Activated T-cell treated with anti-CD3 and anti-CD28 coated beads for 48 hours (primary cell): Measurements from ENCODE around the gene CD27.
"Not testable (repeated sequence)": the region's sequence is repeated elsewhere in the genome, so short reads cannot be mapped to it uniquely, and the experiment has no call there.

Experiments
- DNase-seq: peaks from one replicate; pipeline ENCODE4 v3.0.0-alpha.2; 2020; ENCODE audit warnings: low read depth

Gene CD27

DNA sequence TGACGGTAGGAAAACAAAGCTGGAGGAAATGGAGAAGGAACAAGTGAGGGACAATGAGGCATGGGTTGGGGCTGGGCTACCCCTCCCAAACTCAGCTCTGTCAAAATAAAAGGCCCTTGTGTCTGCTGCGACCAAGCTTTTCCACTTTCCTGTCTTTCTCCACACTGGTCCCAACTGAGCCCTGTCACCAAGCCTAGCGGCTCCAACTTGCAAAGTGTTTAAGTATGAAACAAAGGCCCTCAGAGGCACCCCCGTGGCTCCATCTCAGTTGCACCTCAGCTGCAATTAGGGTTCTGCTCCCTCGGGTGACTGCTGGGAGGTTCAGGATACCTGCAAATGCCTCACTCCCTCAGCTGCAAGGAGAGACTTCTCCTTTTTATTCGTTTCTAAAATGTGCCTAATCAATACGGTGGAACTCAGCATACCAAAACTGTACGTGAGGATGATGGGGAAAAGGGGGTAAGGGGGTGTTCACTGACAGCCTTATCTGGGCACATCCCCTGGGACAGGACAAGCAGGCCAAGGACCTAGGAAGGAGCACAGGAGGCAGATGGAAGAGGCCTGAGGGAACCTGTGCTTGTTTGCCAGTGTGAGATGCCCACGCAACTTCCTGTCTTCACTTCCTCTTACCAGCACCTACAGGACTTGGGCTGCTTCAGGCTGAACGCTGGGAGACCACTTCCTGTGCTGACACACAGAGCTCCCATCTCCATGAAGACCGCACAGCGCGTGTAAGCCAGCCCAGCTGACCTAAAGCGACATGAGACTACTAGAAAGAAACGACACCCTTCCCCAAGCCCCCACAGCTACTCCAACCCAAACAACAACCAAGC lies 16.9 kb downstream of the CD27 start:
- DNase-seq = peak; percentile 76

DNA sequence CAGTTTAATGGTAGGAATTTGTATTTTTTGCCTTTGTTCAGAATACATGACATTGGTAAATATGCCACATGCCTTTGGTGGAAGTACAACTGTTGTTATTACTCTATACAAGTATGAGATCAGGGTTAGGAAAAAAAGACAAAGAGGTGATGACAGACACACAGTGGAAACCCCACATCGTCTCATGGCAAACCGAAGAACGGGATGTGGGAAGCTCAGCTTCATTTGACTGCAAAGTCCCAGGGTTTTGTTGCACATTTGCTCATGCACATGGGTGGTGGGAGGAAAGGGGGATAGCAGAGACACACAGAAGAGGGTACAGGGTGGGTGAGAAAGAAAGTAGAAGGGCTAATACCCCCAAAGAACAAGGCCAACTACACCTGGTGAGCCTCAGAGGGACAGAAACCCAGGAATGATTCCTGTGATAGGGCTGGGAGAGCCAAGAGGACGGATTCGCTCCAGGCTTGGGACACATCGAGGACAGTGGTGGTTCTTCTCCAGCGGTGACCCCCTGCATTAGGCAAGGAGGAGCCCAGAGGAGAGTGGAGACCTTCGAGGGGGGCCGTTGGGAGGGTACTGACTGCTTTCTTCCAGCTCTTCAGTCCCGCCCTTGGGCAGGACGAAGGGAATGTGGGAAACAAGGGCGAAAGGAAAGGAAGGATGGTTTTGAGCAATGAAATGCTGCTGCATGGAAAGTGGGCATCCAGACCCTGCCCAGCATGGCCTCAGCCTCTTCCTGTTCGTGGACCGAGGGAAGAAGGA lies 17.7 kb downstream of the CD27 start:
- no peak for DNase-seq

DNA sequence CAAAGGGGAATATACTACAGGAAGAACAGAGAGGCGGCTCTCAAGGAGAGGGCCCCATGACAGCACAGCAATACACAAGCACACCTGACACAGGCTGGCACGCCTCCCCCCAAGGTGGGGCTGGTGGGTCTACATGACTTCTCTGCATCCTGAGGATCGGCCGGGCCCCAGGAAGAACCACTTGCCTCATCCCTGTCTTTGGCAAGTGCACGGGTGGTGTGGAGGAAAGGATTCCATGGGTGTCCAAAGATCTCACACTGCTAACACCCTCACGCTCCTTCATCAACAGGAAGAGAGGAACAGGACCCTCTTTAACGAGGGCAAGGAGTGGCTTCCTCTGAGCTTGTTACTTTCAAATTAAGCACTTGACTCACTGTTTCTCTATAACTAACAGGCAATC lies 18.5 kb downstream of the CD27 start:
- no peak for DNase-seq

DNA sequence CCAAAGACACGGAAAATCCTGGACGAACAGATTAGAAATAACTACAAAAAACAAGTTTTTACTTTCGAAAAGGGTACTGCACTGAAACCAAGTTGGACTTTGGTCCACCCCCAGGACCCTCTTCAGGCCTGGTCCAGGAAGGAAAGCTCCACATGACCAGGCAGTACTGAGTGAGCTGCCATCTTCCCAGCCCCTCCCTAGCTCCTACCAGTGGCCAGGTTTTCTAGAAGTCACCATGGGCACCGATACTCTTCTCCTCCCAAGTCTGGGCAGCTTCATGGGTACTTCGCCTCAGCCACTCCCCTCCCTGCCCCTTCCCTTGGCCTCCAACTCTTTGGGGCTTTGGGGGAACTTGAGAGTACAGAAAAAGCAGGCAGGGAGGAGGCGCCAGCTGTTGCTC lies 19.1 kb downstream of the CD27 start:
- no peak for DNase-seq

DNA sequence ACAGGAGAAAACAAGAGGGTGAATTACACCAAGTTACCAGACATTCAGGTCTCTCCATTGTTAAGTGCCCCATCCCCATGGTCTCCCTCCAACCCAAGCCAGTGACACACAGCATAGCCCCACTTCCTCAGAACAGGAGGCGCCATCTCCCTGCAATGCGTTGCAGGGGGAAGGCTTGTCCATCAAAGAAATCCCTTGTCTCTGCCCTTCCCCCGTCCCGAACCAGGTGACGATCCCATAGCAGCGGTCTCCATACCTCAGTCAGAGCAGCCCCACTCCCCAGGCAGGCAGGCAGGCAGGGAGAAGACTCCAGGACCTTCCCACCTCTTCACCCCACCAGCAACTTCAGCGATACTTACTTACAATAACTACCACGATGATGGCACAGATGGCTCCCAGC lies 19.8 kb downstream of the CD27 start:
- no peak for DNase-seq

DNA sequence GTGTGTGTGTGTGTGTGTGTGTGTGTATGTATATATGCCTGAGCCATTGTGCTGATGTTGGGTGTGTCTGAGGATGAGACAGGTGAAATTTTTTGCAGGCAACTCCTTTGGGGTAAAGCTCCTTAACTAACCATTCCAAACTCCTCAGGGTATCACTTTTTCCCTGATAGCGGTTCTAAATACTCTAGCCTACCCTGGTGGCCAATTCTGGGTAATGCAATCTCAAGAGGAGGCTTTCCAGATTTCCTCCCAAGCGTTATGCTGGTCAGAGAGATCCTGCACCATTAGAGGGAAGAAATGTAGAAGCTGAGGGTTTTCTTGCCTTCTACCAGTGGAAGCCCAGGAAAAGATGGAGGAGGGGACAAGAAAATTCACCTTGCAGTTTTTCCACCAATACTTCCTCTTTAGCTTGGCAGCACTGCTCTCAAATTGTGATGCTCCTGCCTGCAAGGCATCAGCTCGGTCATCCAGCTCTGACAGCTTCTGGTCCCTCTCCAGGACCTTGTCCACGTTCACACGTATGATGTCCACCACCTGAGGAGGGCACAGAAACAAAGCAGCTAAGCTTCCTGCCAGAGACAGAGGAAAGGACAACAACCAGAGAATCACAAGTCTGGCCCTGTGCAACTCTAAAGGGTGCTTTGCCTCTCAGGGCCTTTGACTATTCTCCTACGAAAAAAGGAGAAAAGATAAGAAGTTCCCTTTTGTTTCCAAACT lies 20.9 kb downstream of the CD27 start:
- DNase-seq = no peak

DNA sequence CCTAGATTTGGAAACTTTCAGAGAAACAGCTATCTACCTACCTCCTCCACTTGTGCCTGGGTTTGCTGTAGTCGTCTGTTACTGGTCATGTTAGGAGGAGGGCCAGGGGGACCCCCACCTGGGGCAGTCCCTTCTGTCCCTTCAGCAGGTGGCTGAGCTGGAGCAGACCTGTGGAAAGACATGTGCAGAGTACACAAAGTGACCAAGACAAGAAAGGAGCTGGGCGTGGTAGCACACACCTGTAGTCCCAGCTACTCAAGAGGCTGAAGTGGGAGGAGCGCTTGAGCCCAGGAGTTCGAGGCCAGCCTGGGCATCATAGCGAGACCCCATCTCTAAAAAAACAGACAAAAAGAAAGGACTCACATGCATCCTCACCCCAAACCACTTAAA lies 21.4 kb downstream of the CD27 start:
- no peak for DNase-seq

DNA sequence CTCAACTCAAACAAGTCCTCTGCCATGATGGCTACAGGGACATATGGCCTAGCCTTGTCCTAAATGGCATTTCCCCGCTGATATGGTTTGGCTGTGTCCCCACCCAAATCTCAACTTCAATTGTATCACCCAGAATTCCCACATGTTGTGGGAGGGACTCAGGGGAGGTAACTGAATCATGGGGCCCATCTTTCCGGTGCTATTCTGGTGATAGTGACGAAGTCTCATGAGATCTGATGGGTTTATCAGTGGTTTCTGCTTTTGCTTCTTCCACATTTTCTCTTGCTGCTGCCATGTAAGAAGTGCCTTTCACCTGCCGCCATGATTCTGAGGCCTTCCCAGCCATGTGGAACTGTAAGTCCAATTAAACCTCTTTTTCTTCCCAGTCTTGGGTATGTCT lies 22.0 kb downstream of the CD27 start:
- DNase-seq = not testable (repeated sequence)

DNA sequence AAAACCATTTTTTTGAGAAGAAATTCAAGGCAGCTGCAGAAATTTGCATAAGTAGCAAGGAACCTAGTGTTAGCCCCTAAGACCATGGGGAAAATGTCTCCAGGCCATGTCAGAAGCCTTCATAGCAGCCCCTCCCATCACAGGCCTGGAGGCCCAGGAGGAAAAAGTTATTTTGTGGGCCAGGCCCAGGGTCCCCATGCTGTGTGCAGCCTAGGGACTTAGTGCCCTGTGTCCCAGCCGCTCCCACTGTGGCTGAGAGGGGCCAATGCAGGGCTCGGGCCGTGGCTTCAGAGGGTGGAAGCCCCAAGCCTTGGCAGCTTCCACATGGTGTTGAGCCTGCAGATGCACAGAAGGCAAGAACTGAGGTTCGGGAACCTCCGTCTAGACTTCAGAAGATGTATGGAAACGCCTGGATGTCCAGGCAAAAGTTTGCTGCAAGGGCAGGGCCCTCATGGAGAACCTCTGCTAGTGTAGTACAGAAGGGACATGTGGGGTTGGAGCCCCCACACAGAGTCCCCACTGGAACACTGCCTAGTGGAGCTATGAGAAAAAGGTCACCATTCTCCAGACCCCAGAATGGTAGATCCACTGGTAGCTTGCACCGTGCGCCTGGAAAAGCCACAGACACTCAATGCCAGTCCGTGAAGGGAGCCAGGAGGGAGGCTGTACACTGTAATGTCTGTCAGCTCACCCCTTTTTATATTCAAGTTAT lies 23.0 kb downstream of the CD27 start:
- DNase-seq = not testable (repeated sequence)

DNA sequence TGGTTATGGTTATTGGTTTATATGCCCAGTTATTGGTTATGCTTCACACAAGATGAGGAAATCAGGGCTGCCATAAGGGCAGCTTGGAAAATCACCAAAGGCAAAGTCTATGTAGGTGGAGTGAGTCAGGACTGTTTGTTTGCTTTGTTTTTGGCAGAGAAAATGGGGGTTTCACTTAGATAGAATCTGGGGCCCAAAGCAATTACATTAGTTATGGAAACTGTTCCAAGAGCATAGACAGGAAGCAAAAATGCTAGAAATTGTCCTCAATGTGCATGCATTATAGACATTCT lies 23.5 kb downstream of the CD27 start:
- DNase-seq = no peak

DNA sequence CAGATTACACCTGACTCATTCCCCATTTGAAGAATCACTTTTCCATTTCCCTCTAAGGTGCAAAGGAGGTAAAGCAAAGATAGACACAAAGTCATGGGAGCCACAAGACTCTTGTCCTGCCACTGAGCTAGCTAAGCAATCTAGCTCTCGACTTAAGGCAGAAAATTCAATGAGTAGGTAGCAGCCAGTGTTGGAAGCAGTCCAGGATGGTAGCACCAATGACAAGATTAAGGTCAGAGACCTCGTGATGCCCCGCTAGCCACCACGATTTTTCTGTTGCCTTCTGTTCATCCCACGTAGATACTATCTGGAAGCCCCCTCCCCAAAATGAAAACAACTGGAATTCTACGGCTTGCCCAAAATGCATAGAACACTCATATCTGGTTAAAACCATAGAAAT lies 24.3 kb downstream of the CD27 start:
- no peak for DNase-seq

DNA sequence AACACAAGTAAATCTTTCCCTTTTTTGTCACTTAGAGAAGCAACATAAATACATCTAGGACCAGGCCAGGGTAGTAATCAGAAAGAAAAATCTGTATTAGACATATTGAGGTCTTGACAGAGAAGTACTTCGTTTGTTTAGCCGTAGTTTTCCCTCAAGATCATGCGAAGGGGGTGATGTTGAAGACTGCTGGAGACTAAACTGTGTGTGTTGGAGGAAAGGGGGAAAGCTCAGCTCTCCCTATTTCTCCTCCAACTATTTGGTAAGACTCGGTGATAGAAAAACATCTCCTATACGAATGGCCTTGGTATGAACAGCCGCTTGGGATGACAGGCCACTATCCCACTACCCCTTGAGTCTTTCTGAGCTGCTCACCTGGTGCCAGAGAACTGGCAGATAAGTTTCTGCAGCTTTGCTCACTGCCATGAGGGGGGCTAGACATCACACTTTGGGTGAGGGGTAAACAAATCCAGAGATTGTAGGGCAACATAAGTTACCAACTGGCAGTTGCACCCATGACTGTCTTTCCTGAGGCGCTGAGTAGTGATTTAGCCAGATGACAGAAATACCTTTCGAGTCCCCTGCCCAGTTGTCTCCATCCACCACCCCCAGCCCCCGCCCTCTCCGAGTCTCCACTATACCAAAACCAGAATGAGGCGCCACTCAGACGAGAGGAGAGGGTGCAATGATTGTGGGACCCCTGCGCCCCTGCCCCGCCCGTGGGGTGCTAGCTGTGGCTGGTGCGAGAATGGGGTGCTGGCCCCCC lies 25.0 kb downstream of the CD27 start:
- no peak for DNase-seq

DNA sequence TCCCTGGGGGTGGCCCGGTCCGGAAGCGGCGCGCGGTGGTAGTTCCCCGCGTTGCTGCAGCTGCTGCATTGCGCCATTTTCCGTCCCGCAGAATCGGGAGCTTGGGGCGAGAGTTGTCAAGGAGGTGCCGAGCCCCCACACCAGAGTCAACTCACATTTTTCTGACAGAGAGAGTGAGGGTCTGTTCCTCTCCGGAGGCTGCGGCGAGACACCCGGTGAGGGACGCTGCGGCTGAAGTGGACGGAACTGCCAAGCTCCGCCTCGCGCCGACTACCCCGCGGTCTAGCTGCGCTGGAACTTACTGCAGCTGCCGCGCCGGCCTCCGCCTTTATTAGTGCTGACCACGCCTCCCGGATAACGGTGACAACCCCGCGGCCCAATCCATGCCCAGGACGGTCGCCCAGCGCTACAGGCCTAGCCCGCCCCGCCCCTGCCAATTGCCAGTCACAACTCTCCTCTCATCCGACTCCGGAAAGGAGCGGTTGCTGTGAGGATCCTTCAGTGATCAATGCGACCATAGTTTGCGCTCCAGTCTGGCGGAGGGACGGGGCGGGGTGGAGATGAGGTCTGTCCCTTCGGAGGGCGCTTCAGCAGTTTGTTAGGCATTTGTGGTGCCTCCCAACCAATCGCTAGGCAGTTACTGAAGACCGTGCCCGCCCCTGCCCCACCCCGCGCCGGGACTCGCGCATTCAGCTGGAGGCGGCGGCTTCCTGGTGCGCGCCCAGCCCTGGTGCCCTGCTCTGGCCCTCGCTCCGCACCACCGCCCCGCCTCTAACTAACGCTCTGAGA lies 25.8 kb downstream of the CD27 start, which contains the start of gene VAMP1:
Gene VAMP1 (minus strand): TSS at position 303 of the 789 bp plus-strand sequence. CDS start 146 bp downstream, at position 157.
- DNase-seq = peak; percentile 97

DNA sequence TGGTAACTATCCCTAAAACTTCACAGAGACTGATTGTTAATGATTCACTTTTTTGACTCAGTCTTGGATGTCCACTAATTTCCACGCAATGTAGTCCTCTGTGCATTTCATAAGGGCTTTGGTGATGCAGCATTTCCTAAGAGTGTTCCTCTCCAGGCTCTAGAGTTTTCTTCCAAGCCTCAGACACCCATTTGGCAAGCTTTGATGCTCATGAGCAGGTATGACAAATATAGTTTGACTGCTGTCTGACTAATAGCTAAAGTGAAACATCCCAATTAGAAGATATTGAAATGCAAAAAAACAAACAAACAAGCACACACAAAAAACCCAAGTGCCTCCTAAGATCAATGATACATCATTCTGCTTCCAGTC lies 27.2 kb downstream of the CD27 start:
- no peak for DNase-seq

DNA sequence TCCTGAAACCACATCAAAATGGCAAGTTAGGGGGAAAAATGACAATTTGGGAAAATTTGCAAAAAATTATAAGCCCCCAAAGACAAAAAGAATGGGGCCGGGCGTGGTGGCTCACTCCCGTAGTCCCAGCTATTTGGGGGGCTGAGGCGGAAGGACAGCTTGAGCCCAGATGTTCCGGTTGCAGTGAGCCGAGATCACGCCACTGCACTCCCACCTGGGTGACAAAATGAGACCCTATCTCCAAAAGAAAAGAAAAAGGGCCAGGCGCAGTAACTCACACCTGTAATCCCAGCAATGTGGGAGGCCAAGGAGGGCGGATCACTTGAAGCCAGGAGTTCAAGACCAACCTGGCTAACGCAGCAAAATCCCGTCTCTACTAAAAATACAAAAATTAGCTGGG lies 27.7 kb downstream of the CD27 start:
- DNase-seq = no peak

DNA sequence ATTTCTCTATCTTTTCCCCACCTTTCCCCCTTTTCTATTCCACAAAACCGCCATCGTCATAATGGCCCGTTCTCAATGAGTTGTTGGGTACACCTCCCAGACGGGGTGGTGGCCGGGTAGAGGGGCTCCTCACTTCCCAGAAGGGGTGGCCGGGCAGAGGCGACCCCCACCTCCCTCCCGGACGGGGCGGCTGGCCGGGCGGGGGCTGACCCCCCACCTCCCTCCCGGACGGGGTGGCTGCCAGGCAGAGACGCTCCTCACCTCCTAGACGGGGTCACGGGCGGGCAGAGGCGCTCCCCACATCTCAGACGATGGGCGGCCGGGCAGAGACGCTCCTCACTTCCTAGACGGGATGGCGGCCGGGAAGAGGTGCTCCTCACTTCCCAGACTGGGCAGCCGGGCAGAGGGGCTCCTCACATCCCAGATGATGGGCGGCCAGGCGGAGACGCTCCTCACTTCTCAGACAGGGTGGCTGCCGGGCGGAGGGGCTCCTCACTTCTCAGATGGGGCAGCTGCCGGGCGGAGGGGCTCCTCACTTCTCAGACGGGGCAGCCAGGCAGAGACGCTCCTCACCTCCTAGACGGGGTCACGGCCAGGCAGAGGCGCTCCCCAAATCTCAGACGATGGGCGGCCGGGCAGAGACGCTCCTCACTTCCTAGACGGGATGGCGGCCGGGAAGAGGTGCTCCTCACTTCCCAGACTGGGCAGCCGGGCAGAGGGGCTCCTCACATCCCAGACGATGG lies 30.6 kb downstream of the CD27 start:
- DNase-seq = not testable (repeated sequence)

DNA sequence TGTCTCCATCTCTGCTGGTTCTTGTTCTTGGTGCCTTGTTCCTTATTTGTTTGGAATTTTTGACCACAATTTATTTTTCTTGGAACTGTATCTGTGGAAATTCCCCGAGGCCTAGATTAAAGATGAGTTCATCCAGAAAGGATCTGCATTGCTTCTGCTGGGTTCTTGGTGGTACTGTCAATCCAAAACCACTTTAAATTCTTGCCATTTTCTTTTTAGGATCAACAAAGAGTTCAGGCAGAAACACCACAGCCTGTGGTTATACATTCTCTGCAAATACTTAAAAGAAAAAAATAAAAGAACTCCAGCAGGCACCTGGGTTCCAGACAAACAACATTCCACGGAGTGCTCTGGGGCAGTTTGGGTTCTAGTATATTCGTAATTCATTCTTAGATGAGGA lies 31.7 kb downstream of the CD27 start:
- no peak for DNase-seq

DNA sequence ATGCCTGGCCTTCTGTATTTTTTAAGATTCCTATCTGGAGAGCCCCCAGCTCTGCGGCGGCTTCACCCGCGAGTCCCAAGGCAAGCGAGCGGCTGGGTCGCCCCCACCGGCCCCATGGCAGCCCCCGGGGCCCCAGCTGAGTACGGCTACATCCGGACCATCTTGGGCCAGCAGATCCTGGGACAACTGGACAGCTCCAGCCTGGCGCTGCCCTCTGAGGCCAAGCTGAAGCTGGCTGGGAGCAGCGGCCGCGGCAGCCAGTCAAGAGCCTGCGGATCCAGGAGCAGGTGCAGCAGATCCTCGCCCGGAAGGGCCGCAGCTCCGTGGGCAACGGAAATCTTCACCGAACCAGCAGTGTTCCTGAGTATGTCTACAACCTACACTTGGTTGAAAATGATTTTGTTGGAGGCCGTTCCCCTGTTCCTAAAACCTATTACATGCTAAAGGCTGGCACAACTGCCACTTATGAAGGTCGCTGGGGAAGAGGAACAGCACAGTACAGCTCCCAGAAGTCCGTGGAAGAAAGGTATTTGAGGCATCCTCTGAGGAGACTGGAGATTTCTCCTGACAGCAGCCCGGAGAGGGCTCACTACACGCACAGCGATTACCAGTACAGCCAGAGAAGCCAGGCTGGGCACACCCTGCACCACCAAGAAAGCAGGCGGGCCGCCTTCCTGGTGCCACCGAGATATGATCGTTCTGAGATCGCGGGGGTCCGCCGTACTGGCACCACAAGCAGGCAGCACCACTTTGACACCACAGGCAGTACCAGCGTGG lies 33.0 kb downstream of the CD27 start:
- not testable (repeated sequence) for DNase-seq

DNA sequence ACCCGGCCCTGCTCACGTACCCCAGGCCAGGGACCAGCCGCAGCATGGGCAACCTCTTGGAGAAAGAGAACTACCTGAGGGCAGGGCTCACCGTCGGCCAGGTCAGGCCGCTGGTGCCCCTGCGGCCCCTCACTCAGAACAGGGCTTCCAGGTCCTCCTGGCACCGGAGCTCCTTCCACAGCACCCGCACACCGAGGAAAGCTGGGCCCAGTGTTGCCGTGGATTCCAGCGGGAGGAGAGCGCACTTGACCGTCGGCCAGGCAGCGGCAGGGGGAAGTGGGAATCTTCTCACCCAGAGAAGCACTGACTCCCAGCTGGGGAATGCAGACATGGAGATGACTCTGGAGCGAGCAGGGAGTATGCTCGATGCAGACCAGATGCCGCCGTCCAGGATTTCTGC lies 33.7 kb downstream of the CD27 start:
- DNase-seq = no peak
